HCT116 (cell line): Measurements from ENCODE around the gene SYMPK. TPM values are rescaled to one million over a fixed set of nuclear protein-coding genes. Genes with fewer than 3 reads are reported as not detected.

Experiments used
- CTCF ChIP-seq, 3 experiments: fragments of 200-600 bp in 1 of 3; sonication (generic) in 1 of 3; IDR thresholded peaks in 2 of 3; conservative IDR thresholded peaks in 1 of 3; 2 replicates each; pipeline ENCODE4 v1.5.1; 2012 to 2017; ENCODE audit warnings: low read depth in 2 of 3, low read length in 2 of 3, antibody characterized with exemption in 1 of 3, borderline replicate concordance in 1 of 3, control low read depth in 1 of 3, mild to moderate bottlenecking in 1 of 3, mixed read lengths in 1 of 3, mixed run types in 1 of 3, moderate library complexity in 1 of 3; ENCODE audit not compliant: insufficient read depth in 1 of 3
- EGR1 ChIP-seq: IDR thresholded peaks from 2 replicates; pipeline ENCODE4 v1.6.1; 2012; ENCODE audit warnings: low read depth
- ELF1 ChIP-seq: IDR thresholded peaks from 2 replicates; pipeline ENCODE4 v1.6.1; 2012; ENCODE audit warnings: low read depth, borderline replicate concordance
- FOSL1 ChIP-seq: IDR thresholded peaks from 2 replicates; pipeline ENCODE4 v1.6.1; 2012; ENCODE audit warnings: low read depth
- RAD21 ChIP-seq: IDR thresholded peaks from 2 replicates; pipeline ENCODE4 v1.6.1; 2012; ENCODE audit warnings: low read depth, mild to moderate bottlenecking
- SRF ChIP-seq: IDR thresholded peaks from 2 replicates; pipeline ENCODE4 v1.6.1; 2012; ENCODE audit warnings: low read depth
- TCF7L2 ChIP-seq: IDR thresholded peaks from 2 replicates; pipeline ENCODE4 v1.7.0; 2011; ENCODE audit warnings: borderline replicate concordance, inconsistent platforms; ENCODE audit not compliant: insufficient read depth, insufficient read length; ENCODE audit errors: extremely low read depth
- ZBTB33 ChIP-seq: IDR thresholded peaks from 2 replicates; pipeline ENCODE4 v1.6.1; 2011; ENCODE audit warnings: mild to moderate bottlenecking, low read length, moderate library complexity; ENCODE audit not compliant: insufficient replicate concordance; ENCODE audit errors: extremely low read depth
- ZFX ChIP-seq: fragments of 450-650 bp; IDR thresholded peaks from 2 replicates; pipeline ENCODE4 v1.6.1; 2017
- ZNF274 ChIP-seq: fragments of 200-500 bp; sonication (Bioruptor generic); IDR thresholded peaks from 2 replicates; pipeline ENCODE4 v1.6.1; 2014; ENCODE audit warnings: mild to moderate bottlenecking, low read depth, low read length, inconsistent platforms
- total RNA-seq: library from RNA; stranded (reverse); gene quantifications from one replicate; pipeline ENCODE4 v1.2.1, GENCODE V29; 2021; ENCODE audit not compliant: unreplicated experiment

SYMPK gene
- total RNA-seq, 1 experiment from 2014 or later: 117 TPM

GRCh38 chr19:45770192-45771101 lies 92.5 kb downstream of the SYMPK start (continued):
- no peak for TF ChIP-seq ZBTB33
- TF ChIP-seq TCF7L2: peak; percentile 32
- peak; percentile 91 for TF ChIP-seq EGR1
- TF ChIP-seq SRF: no peak; the same call in 1 of the 2 replicates
- TF ChIP-seq ZNF274: no peak
- TF ChIP-seq FOSL1: no peak
- peak; percentile 88 for TF ChIP-seq RAD21
- TF ChIP-seq CTCF (IDR thresholded peaks at IDR 0.05 in 2 of 3, conservative IDR thresholded peaks at IDR 0.05 in 1 of 3; ENCODE audit: borderline replicate concordance in 1 of 3, insufficient read depth in 1 of 3, low read depth in 2 of 3, low read length in 2 of 3): peak; percentile 85 to 86 (median 86); a peak in 5 of 6 replicates
- no peak for TF ChIP-seq ELF1
- TF ChIP-seq ZFX: no peak
